MM.1S (cell line): ENCODE data around the gene TAB2.

Experiments used
- DNase-seq: peaks from one replicate; pipeline ENCODE4 v3.0.0-alpha.2; 2015
- H2AFZ ChIP-seq: fragments of 300-600 bp; sonication (generic); 2 replicates; pipeline ENCODE4 v1.6.0; 2016; ENCODE audit warnings: antibody characterized with exemption, low read length
- H3F3A ChIP-seq: fragments of 300-600 bp; sonication (generic); 2 replicates; pipeline ENCODE4 v1.6.1; 2016; ENCODE audit warnings: mild to moderate bottlenecking, antibody characterized with exemption, low read length, moderate library complexity, mixed read lengths; ENCODE audit not compliant: insufficient read depth
- H3K27ac ChIP-seq: fragments of 300-600 bp; sonication (generic); 2 replicates; pipeline ENCODE4 v1.5.1; 2016; ENCODE audit warnings: mild to moderate bottlenecking, low read length
- H3K27me3 ChIP-seq: fragments of 300-600 bp; sonication (generic); replicated peaks from 2 replicates; pipeline ENCODE4 v1.6.0; 2016; ENCODE audit warnings: low read length; ENCODE audit not compliant: insufficient read depth
- H3K36me3 ChIP-seq: fragments of 300-600 bp; sonication (generic); replicated peaks from 2 replicates; pipeline ENCODE4 v1.6.1; 2016; ENCODE audit warnings: mild to moderate bottlenecking, low read length, mixed read lengths; ENCODE audit not compliant: insufficient read depth
- H3K4me1 ChIP-seq: fragments of 300-600 bp; sonication (generic); 2 replicates; pipeline ENCODE4 v1.6.1; 2016; ENCODE audit warnings: low read length, mixed read lengths
- H3K4me2 ChIP-seq: fragments of 300-600 bp; sonication (generic); 2 replicates; pipeline ENCODE4 v1.6.0; 2016; ENCODE audit warnings: low read depth, low read length
- H3K4me3 ChIP-seq: fragments of 300-600 bp; sonication (generic); 2 replicates; pipeline ENCODE4 v1.5.1; 2016; ENCODE audit warnings: low read length, mixed read lengths
- H3K79me2 ChIP-seq: fragments of 300-600 bp; sonication (generic); 2 replicates; pipeline ENCODE4 v1.6.1; 2016; ENCODE audit warnings: mixed run types, low read length, mixed read lengths
- H3K9ac ChIP-seq: fragments of 300-600 bp; sonication (generic); 2 replicates; pipeline ENCODE4 v1.6.1; 2016; ENCODE audit warnings: low read length, mixed read lengths
- H3K9me2 ChIP-seq: fragments of 300-600 bp; sonication (generic); replicated peaks from 2 replicates; pipeline ENCODE4 v1.6.1; 2016; ENCODE audit warnings: mild to moderate bottlenecking, low read length, mixed read lengths; ENCODE audit not compliant: insufficient read depth
- H3K9me3 ChIP-seq: fragments of 300-600 bp; sonication (generic); replicated peaks from 2 replicates; pipeline ENCODE4 v1.6.1; 2016; ENCODE audit warnings: mild to moderate bottlenecking, low read length, mixed read lengths; ENCODE audit not compliant: insufficient read depth
- H4K20me1 ChIP-seq: fragments of 300-600 bp; sonication (generic); 2 replicates; pipeline ENCODE4 v1.6.1; 2016; ENCODE audit warnings: mild to moderate bottlenecking, low read length, moderate library complexity, mixed read lengths; ENCODE audit not compliant: insufficient read depth
- CTCF ChIP-seq: fragments of 300-600 bp; sonication (generic); IDR thresholded peaks from 2 replicates; pipeline ENCODE4 v1.5.1; 2016; ENCODE audit warnings: antibody characterized with exemption, low read length, mixed read lengths
- EZH2 ChIP-seq: fragments of 300-600 bp; sonication (generic); optimal IDR thresholded peaks from 2 replicates; pipeline ENCODE3; 2017; ENCODE audit warnings: low read depth, mild to moderate bottlenecking, antibody characterized with exemption, low read length, mixed read lengths
- EZH2phosphoT487 ChIP-seq: fragments of 300-600 bp; sonication (generic); IDR thresholded peaks from 2 replicates; pipeline ENCODE4 v1.6.1; 2018; ENCODE audit warnings: antibody characterized with exemption, low read length

The TAB2 gene

GRCh38 chr6:149277621-149278020, 39.9 kb upstream of the TAB2 start:
- H3K27ac ChIP-seq = no peak overlapping the region
- no peak for TF ChIP-seq CTCF
- no peak for TF ChIP-seq EZH2phosphoT487
- TF ChIP-seq EZH2 = no peak
- no peaks in the 10 kb centered on the region for H3K9me2 ChIP-seq
- H3K27me3 ChIP-seq = no peaks in the 10 kb centered on the region
- no peak overlapping the region for H3K4me2 ChIP-seq
- no peak for DNase-seq
- H3K4me1 ChIP-seq = peaks cover 12% of the 10 kb centered on the region; the same call in 1 of the 2 replicates
- H4K20me1 ChIP-seq = no peaks in the 10 kb centered on the region
- H2AFZ ChIP-seq = no peak overlapping the region
- H3K79me2 ChIP-seq = no peaks in the 10 kb centered on the region
- no peak overlapping the region for H3K9ac ChIP-seq
- no peaks in the 10 kb centered on the region for H3K9me3 ChIP-seq
- no peaks in the 10 kb centered on the region for H3K36me3 ChIP-seq
- no peak overlapping the region for H3K4me3 ChIP-seq
- no peaks in the 10 kb centered on the region for H3F3A ChIP-seq

GRCh38 chr6:149278997-149279396, 38.5 kb upstream of the TAB2 start:
- Histone ChIP-seq H3K9me2 (no peaks in the 10 kb centered on the region), H3K9ac (no peak overlapping the region), H3K27me3 (no peaks in the 10 kb centered on the region), H2AFZ (no peak overlapping the region), H3K27ac (no peak overlapping the region), H4K20me1 (no peaks in the 10 kb centered on the region), H3K4me2 (no peak overlapping the region), H3K36me3 (no peaks in the 10 kb centered on the region), H3K4me3 (no peak overlapping the region), H3K4me1 (no peaks in the 10 kb centered on the region), H3K9me3 (no peaks in the 10 kb centered on the region), H3F3A (no peaks in the 10 kb centered on the region), H3K79me2 (no peaks in the 10 kb centered on the region)
- DNase-seq = no peak
- TF ChIP-seq EZH2 = no peak
- TF ChIP-seq CTCF = no peak
- TF ChIP-seq EZH2phosphoT487 = no peak

- no peak for DNase-seq
- Histone ChIP-seq H3K36me3 (no peaks in the 10 kb centered on the region), H3F3A (no peaks in the 10 kb centered on the region), H2AFZ (no peak overlapping the region), H3K9ac (no peak overlapping the region), H3K79me2 (no peaks in the 10 kb centered on the region), H3K27me3 (no peaks in the 10 kb centered on the region), H3K4me2 (no peak overlapping the region), H3K9me3 (no peaks in the 10 kb centered on the region), H3K9me2 (no peaks in the 10 kb centered on the region), H3K4me3 (no peak overlapping the region), H4K20me1 (no peaks in the 10 kb centered on the region), H3K4me1 (no peaks in the 10 kb centered on the region), H3K27ac (no peak overlapping the region)
- TF ChIP-seq EZH2 = no peak
- no peak for TF ChIP-seq CTCF
- TF ChIP-seq EZH2phosphoT487 = no peak
Measured at GRCh38 chr6:149284904-149285303, 32.6 kb upstream of the TAB2 start.
